HEK293T (cell line): Measurements from ENCODE around the gene BHLHE23.

Source experiments
- ARNT ChIP-seq: fragments of 450-650 bp; IDR thresholded peaks from 2 replicates; pipeline ENCODE4 v1.6.1; 2017; ENCODE audit warnings: mild to moderate bottlenecking
- BHLHE40 ChIP-seq: fragments of 450-650 bp; IDR thresholded peaks from 2 replicates; pipeline ENCODE4 v1.6.1; 2016; ENCODE audit warnings: mild to moderate bottlenecking, moderate library complexity, borderline replicate concordance
- ELF4 ChIP-seq: fragments of 450-650 bp; IDR thresholded peaks from 2 replicates; pipeline ENCODE4 v1.6.1; 2017; ENCODE audit warnings: antibody characterized with exemption
- FOXA1 ChIP-seq: fragments of 450-650 bp; IDR thresholded peaks from 2 replicates; pipeline ENCODE4 v1.6.1; 2016; ENCODE audit warnings: mild to moderate bottlenecking
- FOXM1 ChIP-seq: fragments of 450-650 bp; IDR thresholded peaks from 2 replicates; pipeline ENCODE4 v1.6.1; 2017; ENCODE audit warnings: mild to moderate bottlenecking, borderline replicate concordance
- PKNOX1 ChIP-seq: fragments of 450-650 bp; IDR thresholded peaks from 2 replicates; pipeline ENCODE4 v1.6.1; 2016
- SP1 ChIP-seq: fragments of 450-650 bp; IDR thresholded peaks from 2 replicates; pipeline ENCODE4 v1.6.1; 2017
- SUZ12 ChIP-seq: fragments of 450-650 bp; IDR thresholded peaks from 2 replicates; pipeline ENCODE4 v1.6.1; 2016; ENCODE audit warnings: mild to moderate bottlenecking
- TARDBP ChIP-seq: fragments of 450-650 bp; IDR thresholded peaks from 2 replicates; pipeline ENCODE4 v1.6.1; 2016

GRCh38 chr20:63016514-63017075 lies 9.8 kb upstream of the BHLHE23 start:
- TF ChIP-seq BHLHE40: no peak
- no peak for TF ChIP-seq FOXA1
- TF ChIP-seq SUZ12: no peak
- TF ChIP-seq FOXM1: no peak
- TF ChIP-seq PKNOX1: no peak
- no peak for TF ChIP-seq ARNT
- no peak for TF ChIP-seq TARDBP
- TF ChIP-seq SP1: no peak
- no peak for TF ChIP-seq ELF4
